Stimulated activated effector memory CD8-positive, alpha-beta T cell treated with anti-CD3 and anti-CD28 coated beads, Interleukin-12 subunit alpha, Interleukin-12 subunit beta, amount 100 ng/mL, for 72 hours (primary cell): Measurements from ENCODE around the gene OTUD5.
A peak's percentile ranks its signal among the peaks of the same experiment; 100 is the strongest.

ENCODE experiments used
- ATAC-seq: fragments of 150-1000 bp; cut with Tn5 transposase; 2 replicates; pipeline ENCODE4 v1.10.0; 2021
- DNase-seq, 2 donors: peaks; one replicate each; pipeline ENCODE4 v3.0.0; 2021 to 2022; ENCODE audit warnings: low spot score in 2 of 2
- H3K27ac Mint-ChIP-seq: one replicate; pipeline ENCODE4 v1.8.0; 2022; ENCODE audit warnings: mild to moderate bottlenecking, mixed read lengths
- H3K36me3 Mint-ChIP-seq: one replicate; pipeline ENCODE4 v1.8.0; 2022; ENCODE audit warnings: mild to moderate bottlenecking, mixed read lengths
- H3K4me1 Mint-ChIP-seq: one replicate; pipeline ENCODE4 v1.8.0; 2022; ENCODE audit warnings: mixed read lengths
- H3K4me3 Mint-ChIP-seq: one replicate; pipeline ENCODE4 v1.8.0; 2022; ENCODE audit warnings: mild to moderate bottlenecking, mixed read lengths
- H3K9me3 Mint-ChIP-seq: one replicate; pipeline ENCODE4 v1.8.0; 2022; ENCODE audit warnings: mixed read lengths

Gene OTUD5

GRCh38 chrX:48958635-48959094 lies 1.3 kb upstream of the OTUD5 start:
- H3K36me3 Mint-ChIP-seq, result peaks cover 58% of the 10 kb centered on the region
- H3K9me3 Mint-ChIP-seq, result no peaks in the 10 kb centered on the region
- DNase-seq, result no peak
- H3K4me1 Mint-ChIP-seq, result peaks cover 33% of the 10 kb centered on the region
- no peak for ATAC-seq
- H3K4me3 Mint-ChIP-seq, result peak overlapping the region; percentile 94
- peak overlapping the region; percentile 99 for H3K27ac Mint-ChIP-seq

GRCh38 chrX:48957827-48958634 lies 624 bp upstream of the OTUD5 start:
- Mint-ChIP-seq H3K4me3 (peak overlapping the region; percentile 94), H3K27ac (peak overlapping the region; percentile 99), H3K4me1 (peaks cover 37% of the 10 kb centered on the region), H3K9me3 (no peaks in the 10 kb centered on the region), H3K36me3 (peaks cover 62% of the 10 kb centered on the region)
- ATAC-seq, result peak; percentile 91
- peak; percentile 79 to 92 for DNase-seq

GRCh38 chrX:48956728-48957414 lies 536 bp downstream of the OTUD5 start:
- H3K4me1 Mint-ChIP-seq, result peaks cover 48% of the 10 kb centered on the region
- no peaks in the 10 kb centered on the region for H3K9me3 Mint-ChIP-seq
- peak overlapping the region; percentile 94 for H3K4me3 Mint-ChIP-seq
- peaks cover 67% of the 10 kb centered on the region for H3K36me3 Mint-ChIP-seq
- H3K27ac Mint-ChIP-seq, result peak overlapping the region; percentile 99
- DNase-seq (peak; percentile 27 to 61), ATAC-seq (peak; percentile 38)

DNA sequence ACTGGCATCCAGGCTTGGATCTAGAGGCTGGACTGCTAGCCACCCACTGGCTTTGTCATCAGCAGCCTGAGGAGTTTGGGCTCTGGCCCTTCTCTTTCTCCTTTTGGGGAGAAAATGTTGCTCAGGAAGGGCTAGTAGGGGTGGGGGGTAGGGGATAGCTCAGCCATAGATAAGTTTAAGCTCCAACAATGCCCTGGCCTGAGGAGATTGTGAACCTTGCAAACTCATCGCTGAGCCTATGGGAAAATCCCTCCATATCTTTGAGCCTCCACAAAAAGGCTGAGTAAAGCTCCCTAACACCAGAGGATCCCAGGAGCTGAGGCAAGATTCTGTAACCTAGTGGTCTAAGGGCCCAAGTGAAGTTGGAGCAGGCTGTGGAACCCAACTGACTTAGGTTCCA lies 8.8 kb downstream of the OTUD5 start:
- DNase-seq (no peak), ATAC-seq (no peak)
- Mint-ChIP-seq H3K4me1 (peaks cover 36% of the 10 kb centered on the region), H3K27ac (no peak overlapping the region), H3K36me3 (peaks cover 46% of the 10 kb centered on the region), H3K9me3 (no peaks in the 10 kb centered on the region), H3K4me3 (no peak overlapping the region)

DNA sequence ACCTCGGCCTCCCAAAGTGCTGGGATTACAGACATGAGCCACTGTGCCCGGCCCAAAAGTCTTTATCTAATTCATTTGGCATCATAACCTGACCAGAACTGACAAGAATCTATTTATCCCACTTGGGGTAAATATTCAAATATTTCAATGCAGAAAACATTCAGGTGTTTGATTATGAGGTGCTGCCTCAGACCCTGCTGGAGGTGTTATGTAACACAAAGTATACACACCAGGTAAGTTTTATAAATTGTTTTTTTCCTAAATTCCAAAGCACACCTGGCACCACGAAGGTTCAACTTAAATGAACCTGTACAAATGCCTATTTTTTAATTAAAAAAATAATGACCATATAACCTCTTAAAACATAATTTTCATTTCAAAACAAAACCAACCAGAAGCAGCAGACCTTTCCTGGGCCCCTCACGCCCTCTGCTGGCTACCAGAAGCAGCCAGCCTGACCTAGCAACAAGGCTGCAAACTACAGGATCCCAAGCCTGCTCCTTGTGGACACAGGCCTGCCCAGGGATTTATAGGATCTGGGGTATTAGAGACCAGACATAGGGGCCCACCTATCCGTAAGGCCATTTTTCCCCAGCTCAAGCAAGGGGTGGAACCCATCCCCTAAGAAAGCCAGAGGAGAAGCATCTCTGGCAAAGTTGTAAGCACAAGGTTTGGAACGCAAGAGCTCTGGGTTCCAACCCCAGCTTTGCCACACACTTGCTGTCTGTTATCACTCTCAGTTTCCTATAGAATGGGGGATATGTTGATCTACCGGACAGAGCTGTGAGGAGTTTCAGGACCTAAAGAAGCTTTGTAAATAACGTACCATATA lies 11.7 kb downstream of the OTUD5 start:
- Mint-ChIP-seq H3K9me3 (no peaks in the 10 kb centered on the region), H3K27ac (no peak overlapping the region), H3K36me3 (peaks cover 59% of the 10 kb centered on the region), H3K4me1 (peaks cover 46% of the 10 kb centered on the region), H3K4me3 (peak overlapping the region; percentile 43)
- DNase-seq (peak in 1 of 2 donors; percentile 61), ATAC-seq (no peak)

GRCh38 chrX:48942895-48943294 lies 14.5 kb downstream of the OTUD5 start:
- Mint-ChIP-seq H3K36me3 (peaks cover 73% of the 10 kb centered on the region), H3K27ac (peak overlapping the region; percentile 96), H3K4me3 (peak overlapping the region; percentile 76), H3K9me3 (no peaks in the 10 kb centered on the region), H3K4me1 (peaks cover 74% of the 10 kb centered on the region)
- no peak for ATAC-seq
- no peak for DNase-seq

GRCh38 chrX:48940404-48940955 lies 16.9 kb downstream of the OTUD5 start:
- peak overlapping the region; percentile 97 for H3K27ac Mint-ChIP-seq
- ATAC-seq (peak; percentile 35), DNase-seq (peak in 1 of 2 donors; percentile 68)
- H3K4me1 Mint-ChIP-seq, result peaks cover 86% of the 10 kb centered on the region
- H3K4me3 Mint-ChIP-seq, result peak overlapping the region; percentile 76
- no peaks in the 10 kb centered on the region for H3K9me3 Mint-ChIP-seq
- H3K36me3 Mint-ChIP-seq, result peaks cover 86% of the 10 kb centered on the region

GRCh38 chrX:48939524-48940228 lies 17.7 kb downstream of the OTUD5 start:
- Mint-ChIP-seq H3K4me3 (peak overlapping the region; percentile 76), H3K27ac (peak overlapping the region; percentile 97), H3K9me3 (no peaks in the 10 kb centered on the region), H3K4me1 (peaks cover 94% of the 10 kb centered on the region), H3K36me3 (peaks cover 94% of the 10 kb centered on the region)
- ATAC-seq, result no peak
- DNase-seq, result no peak

GRCh38 chrX:48938721-48939425 lies 18.5 kb downstream of the OTUD5 start:
- ATAC-seq (peak; percentile 56), DNase-seq (peak in 1 of 2 donors; percentile 81)
- Mint-ChIP-seq H3K4me1 (peaks cover 94% of the 10 kb centered on the region), H3K4me3 (peak overlapping the region; percentile 76), H3K36me3 (peaks cover 100% of the 10 kb centered on the region), H3K9me3 (no peaks in the 10 kb centered on the region), H3K27ac (peak overlapping the region; percentile 97)

- H3K9me3 Mint-ChIP-seq, result no peaks in the 10 kb centered on the region
- peak; percentile 83 for ATAC-seq
- peak; percentile 75 to 94 for DNase-seq
- H3K36me3 Mint-ChIP-seq, result peaks cover 100% of the 10 kb centered on the region
- peak overlapping the region; percentile 97 for H3K27ac Mint-ChIP-seq
- peaks cover 82% of the 10 kb centered on the region for H3K4me1 Mint-ChIP-seq
- peak overlapping the region; percentile 76 for H3K4me3 Mint-ChIP-seq
Measured at GRCh38 chrX:48937054-48937907, 20.1 kb downstream of the OTUD5 start.

- ATAC-seq (no peak), DNase-seq (no peak)
- peaks cover 75% of the 10 kb centered on the region for H3K4me1 Mint-ChIP-seq
- peaks cover 100% of the 10 kb centered on the region for H3K36me3 Mint-ChIP-seq
- H3K4me3 Mint-ChIP-seq, result peak overlapping the region; percentile 76
- peak overlapping the region; percentile 97 for H3K27ac Mint-ChIP-seq
- no peaks in the 10 kb centered on the region for H3K9me3 Mint-ChIP-seq
Measured at GRCh38 chrX:48936429-48937053, 20.9 kb downstream of the OTUD5 start.

DNA sequence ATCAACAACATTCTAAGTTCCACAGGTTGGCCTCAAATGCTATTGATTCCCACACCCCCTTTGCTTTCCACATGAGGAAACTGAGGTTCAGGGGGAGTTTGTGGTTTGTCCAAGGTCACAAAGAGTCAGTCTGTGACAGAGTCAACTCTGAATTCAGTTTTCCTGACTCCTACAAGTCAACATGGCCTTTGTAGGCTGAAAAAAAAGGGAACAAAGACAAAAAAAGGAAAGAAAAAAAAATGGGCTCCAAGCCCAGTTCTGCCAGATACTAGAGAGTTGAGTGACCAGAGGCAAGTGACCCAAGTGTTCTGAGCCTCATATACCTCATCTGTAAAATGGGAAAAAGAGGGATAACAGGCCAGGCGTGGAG lies 22.1 kb downstream of the OTUD5 start:
- H3K4me1 Mint-ChIP-seq, result peaks cover 66% of the 10 kb centered on the region
- ATAC-seq (no peak), DNase-seq (no peak)
- H3K36me3 Mint-ChIP-seq, result peaks cover 100% of the 10 kb centered on the region
- no peaks in the 10 kb centered on the region for H3K9me3 Mint-ChIP-seq
- peak overlapping the region; percentile 95 for H3K27ac Mint-ChIP-seq
- H3K4me3 Mint-ChIP-seq, result peak overlapping the region; percentile 76
